HG03469 (cell line): ENCODE measurements around the gene PRPF6.

ENCODE experiments used
- ATAC-seq: cut with Tn5 transposase; IDR thresholded peaks from one replicate; pipeline ENCODE4 v1.9.1; 2021; ENCODE audit warnings: mild to moderate bottlenecking, moderate library complexity, moderate number of reproducible peaks; ENCODE audit not compliant: unreplicated experiment

PRPF6 gene

GRCh38 chr20:64033981-64034493 lies 53.1 kb downstream of the PRPF6 start:
- ATAC-seq, result no peak

- no peak for ATAC-seq
Measured at GRCh38 chr20:64035066-64035932, 54.4 kb downstream of the PRPF6 start.

GRCh38 chr20:64035933-64036345 lies 55.0 kb downstream of the PRPF6 start, which contains the start of gene C20orf204:
TSS of gene C20orf204 (plus strand) at chr20:64036182. CDS start at chr20:64036324, 142 bp downstream.
- ATAC-seq, result no peak

GRCh38 chr20:64036346-64037198 lies 55.6 kb downstream of the PRPF6 start:
- no peak for ATAC-seq

- no peak for ATAC-seq
Measured at GRCh38 chr20:64037199-64037497, 56.2 kb downstream of the PRPF6 start.

GRCh38 chr20:64037498-64038213 lies 56.7 kb downstream of the PRPF6 start:
- ATAC-seq, result no peak

GRCh38 chr20:64038224-64038564 lies 57.3 kb downstream of the PRPF6 start:
- no peak for ATAC-seq

- peak; percentile 27 for ATAC-seq
Measured at GRCh38 chr20:64038565-64039292, 57.8 kb downstream of the PRPF6 start.

GRCh38 chr20:64039293-64040160 lies 58.6 kb downstream of the PRPF6 start:
- ATAC-seq, result no peak

GRCh38 chr20:64040231-64041039 lies 59.5 kb downstream of the PRPF6 start:
- ATAC-seq, result no peak

- ATAC-seq, result no peak
Measured at GRCh38 chr20:64041040-64041780, 60.3 kb downstream of the PRPF6 start.

- ATAC-seq, result no peak
Measured at GRCh38 chr20:64041781-64042053, 60.8 kb downstream of the PRPF6 start.

GRCh38 chr20:64042054-64042781 lies 61.3 kb downstream of the PRPF6 start:
- ATAC-seq, result no peak

- ATAC-seq, result no peak
Measured at GRCh38 chr20:64043768-64044167, 62.8 kb downstream of the PRPF6 start.

- no peak for ATAC-seq
Measured at GRCh38 chr20:64044484-64045247, 63.7 kb downstream of the PRPF6 start.

- no peak for ATAC-seq
Measured at GRCh38 chr20:64045346-64046011, 64.5 kb downstream of the PRPF6 start.
